Measurements from ENCODE around the gene MACROD2.

- TF ChIP-seq CTCF (IDR thresholded peaks at IDR 0.05) (no peak), POLR2A (IDR thresholded peaks at IDR 0.05) (no peak)
Observed at GRCh38 chr20:14555676-14556075, 560.4 kb downstream of the MACROD2 start.

All from uterus (tissue), 2 donors.